HG03571 (cell line): ENCODE results near the gene KLHL29.
"Not testable (repeated sequence)": the region's sequence is repeated elsewhere in the genome, so short reads cannot be mapped to it uniquely, and the experiment has no call there.

Experiments
- ATAC-seq: cut with Tn5 transposase; IDR thresholded peaks from one replicate; pipeline ENCODE4 v1.9.1; 2021; ENCODE audit not compliant: unreplicated experiment

KLHL29 gene

GRCh38 chr2:23734416-23734815 lies 349.4 kb downstream of the KLHL29 start:
- ATAC-seq = no peak

GRCh38 chr2:23736783-23737182 lies 351.8 kb downstream of the KLHL29 start:
- not testable (repeated sequence) for ATAC-seq

- no peak for ATAC-seq
Measured at GRCh38 chr2:23745068-23745725, 360.2 kb downstream of the KLHL29 start.

- no peak for ATAC-seq
Measured at GRCh38 chr2:23745726-23746105, 360.7 kb downstream of the KLHL29 start.

- no peak for ATAC-seq
Measured at GRCh38 chr2:23746141-23746863, 361.3 kb downstream of the KLHL29 start.

- ATAC-seq = no peak
Measured at GRCh38 chr2:23751747-23752265, 366.8 kb downstream of the KLHL29 start.

- no peak for ATAC-seq
Measured at GRCh38 chr2:23753291-23754010, 368.5 kb downstream of the KLHL29 start.

- ATAC-seq = no peak
Measured at GRCh38 chr2:23754970-23755369, 370.0 kb downstream of the KLHL29 start.

- no peak for ATAC-seq
Measured at GRCh38 chr2:23756593-23757292, 371.8 kb downstream of the KLHL29 start.

GRCh38 chr2:23757686-23758433 lies 372.9 kb downstream of the KLHL29 start:
- ATAC-seq = no peak
